Activated naive CD4-positive, alpha-beta T cell treated with anti-CD3 and anti-CD28 coated beads, Interleukin-2, amount 50 U/mL, for 24 hours (primary cell): ENCODE measurements around the gene TBC1D22A.

Experiments
- H3K27ac Mint-ChIP-seq: one replicate; pipeline ENCODE4 v1.8.0; 2021; ENCODE audit warnings: mild to moderate bottlenecking, mixed read lengths
- H3K27me3 Mint-ChIP-seq: one replicate; pipeline ENCODE4 v1.8.0; 2021; ENCODE audit warnings: mixed read lengths
- H3K36me3 Mint-ChIP-seq: one replicate; pipeline ENCODE4 v1.8.0; 2021; ENCODE audit warnings: mixed read lengths
- H3K4me1 Mint-ChIP-seq: one replicate; pipeline ENCODE4 v1.8.0; 2021; ENCODE audit warnings: mixed read lengths
- H3K4me3 Mint-ChIP-seq: one replicate; pipeline ENCODE4 v1.8.0; 2021; ENCODE audit warnings: mild to moderate bottlenecking, mixed read lengths
- H3K9me3 Mint-ChIP-seq: one replicate; pipeline ENCODE4 v1.8.0; 2021; ENCODE audit warnings: mixed read lengths

TBC1D22A gene

DNA sequence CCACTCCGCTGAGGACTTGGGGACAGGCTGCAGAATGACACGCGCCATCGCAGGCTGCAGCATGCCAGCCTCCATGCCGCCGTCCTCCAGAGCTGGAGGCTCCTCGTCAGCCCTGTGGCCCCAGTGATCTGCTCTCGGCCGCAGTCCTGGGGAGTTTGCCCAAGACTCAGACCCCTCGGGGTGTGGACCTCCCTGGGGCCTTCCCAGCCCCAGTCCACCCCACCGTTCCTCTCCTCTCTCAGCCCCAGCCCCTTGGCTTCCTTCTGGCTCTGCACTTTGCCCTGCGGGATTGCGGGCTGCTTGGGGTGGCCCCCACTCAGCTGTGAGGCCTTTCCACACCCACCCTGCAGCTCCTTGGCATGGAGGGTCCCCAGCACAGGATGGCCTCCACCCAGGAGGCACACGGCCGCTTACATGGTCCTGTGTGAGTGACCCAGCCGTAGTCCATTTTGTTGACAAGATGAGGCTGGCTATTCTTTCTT, 414.9 kb downstream of the TBC1D22A start:
- no peak overlapping the region for H3K27ac Mint-ChIP-seq
- H3K4me3 Mint-ChIP-seq: no peak overlapping the region
- H3K9me3 Mint-ChIP-seq: peaks cover 12% of the 10 kb centered on the region
- H3K4me1 Mint-ChIP-seq: no peaks in the 10 kb centered on the region
- H3K27me3 Mint-ChIP-seq: no peaks in the 10 kb centered on the region
- H3K36me3 Mint-ChIP-seq: peaks cover 27% of the 10 kb centered on the region

DNA sequence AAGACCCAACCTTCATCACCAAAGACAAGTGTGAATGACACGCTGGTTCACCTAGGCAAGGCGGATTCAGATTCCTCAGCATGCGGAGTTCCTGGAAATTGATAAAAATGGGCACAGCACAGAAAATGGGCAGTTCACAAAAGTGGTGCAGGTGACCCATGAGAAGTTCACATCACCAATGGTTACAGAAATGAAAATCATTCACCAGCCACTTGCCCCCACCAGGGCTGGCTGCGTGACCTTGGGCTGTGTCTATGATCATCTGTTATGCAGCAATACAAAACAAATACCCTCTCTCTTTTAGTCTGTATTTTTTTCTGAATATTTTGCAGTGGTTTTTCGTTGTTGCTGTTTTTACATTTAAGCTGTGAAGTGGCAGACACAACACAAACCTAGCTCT, 415.9 kb downstream of the TBC1D22A start:
- Mint-ChIP-seq H3K27me3 (no peaks in the 10 kb centered on the region), H3K27ac (no peak overlapping the region), H3K36me3 (peaks cover 26% of the 10 kb centered on the region), H3K4me1 (no peaks in the 10 kb centered on the region), H3K4me3 (no peak overlapping the region), H3K9me3 (peaks cover 16% of the 10 kb centered on the region)

DNA sequence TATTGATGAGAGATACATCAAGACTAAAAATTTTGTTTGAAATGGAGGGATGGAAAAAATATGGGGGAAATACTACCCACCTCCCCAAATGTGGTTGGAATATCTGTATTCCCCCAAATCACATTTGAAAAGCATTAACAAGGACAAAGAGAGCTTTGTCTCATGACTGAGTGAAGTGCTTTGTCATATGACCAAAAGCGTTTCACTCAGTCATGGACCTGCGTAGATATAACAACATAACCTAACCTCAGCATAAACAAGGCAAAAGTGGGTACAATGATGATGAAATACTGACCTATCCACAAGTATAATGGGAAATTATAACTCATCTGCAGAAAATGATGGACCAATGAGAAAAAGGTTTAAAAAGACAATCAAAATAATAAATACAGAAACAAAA, 418.3 kb downstream of the TBC1D22A start:
- H3K4me3 Mint-ChIP-seq: no peak overlapping the region

DNA sequence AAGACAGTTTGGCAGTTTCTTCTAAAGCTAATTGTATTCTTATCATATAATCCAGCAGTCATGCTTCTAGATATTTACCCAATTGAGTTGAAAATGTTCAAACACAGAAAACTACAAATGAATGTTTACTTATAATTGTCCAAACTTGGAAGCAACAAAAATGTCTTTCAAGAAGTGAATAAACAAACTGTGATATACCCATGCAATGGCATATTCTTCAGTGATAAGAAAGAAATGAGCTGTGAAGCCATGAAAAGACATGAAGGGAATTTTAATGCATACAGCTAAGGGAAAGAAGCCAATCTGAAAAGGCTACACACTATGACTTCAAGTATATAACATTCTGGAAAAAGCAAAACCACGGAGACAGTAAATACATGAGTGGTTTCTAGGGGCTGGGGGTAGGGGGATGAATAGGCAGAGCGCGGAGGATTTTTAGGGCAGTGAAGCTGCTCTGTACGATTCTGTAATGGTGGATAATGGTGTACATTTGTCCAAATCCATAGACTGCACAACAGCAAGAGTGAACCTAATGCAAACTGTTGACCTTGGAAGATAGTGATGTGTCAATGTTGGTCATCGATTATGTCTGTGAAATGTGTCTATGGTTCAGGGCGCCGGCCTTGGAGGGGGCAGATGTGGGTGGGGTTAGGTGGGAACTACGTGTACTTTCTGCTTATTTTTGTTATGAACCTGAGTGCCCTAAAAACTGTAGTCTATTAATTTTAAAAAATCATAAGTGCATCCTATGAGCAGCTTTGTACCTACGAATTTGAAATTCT, 424.9 kb downstream of the TBC1D22A start:
- peaks cover 2% of the 10 kb centered on the region for H3K36me3 Mint-ChIP-seq
- H3K27me3 Mint-ChIP-seq: no peaks in the 10 kb centered on the region
- H3K4me1 Mint-ChIP-seq: no peaks in the 10 kb centered on the region
- H3K9me3 Mint-ChIP-seq: peaks cover 31% of the 10 kb centered on the region
- no peak overlapping the region for H3K4me3 Mint-ChIP-seq
- H3K27ac Mint-ChIP-seq: no peak overlapping the region

More for the DNA sequence above, 418.3 kb downstream of the TBC1D22A start:
- no peaks in the 10 kb centered on the region for H3K4me1 Mint-ChIP-seq
- peaks cover 36% of the 10 kb centered on the region for H3K9me3 Mint-ChIP-seq
- no peaks in the 10 kb centered on the region for H3K27me3 Mint-ChIP-seq
- no peak overlapping the region for H3K27ac Mint-ChIP-seq
- H3K36me3 Mint-ChIP-seq: peaks cover 17% of the 10 kb centered on the region

DNA sequence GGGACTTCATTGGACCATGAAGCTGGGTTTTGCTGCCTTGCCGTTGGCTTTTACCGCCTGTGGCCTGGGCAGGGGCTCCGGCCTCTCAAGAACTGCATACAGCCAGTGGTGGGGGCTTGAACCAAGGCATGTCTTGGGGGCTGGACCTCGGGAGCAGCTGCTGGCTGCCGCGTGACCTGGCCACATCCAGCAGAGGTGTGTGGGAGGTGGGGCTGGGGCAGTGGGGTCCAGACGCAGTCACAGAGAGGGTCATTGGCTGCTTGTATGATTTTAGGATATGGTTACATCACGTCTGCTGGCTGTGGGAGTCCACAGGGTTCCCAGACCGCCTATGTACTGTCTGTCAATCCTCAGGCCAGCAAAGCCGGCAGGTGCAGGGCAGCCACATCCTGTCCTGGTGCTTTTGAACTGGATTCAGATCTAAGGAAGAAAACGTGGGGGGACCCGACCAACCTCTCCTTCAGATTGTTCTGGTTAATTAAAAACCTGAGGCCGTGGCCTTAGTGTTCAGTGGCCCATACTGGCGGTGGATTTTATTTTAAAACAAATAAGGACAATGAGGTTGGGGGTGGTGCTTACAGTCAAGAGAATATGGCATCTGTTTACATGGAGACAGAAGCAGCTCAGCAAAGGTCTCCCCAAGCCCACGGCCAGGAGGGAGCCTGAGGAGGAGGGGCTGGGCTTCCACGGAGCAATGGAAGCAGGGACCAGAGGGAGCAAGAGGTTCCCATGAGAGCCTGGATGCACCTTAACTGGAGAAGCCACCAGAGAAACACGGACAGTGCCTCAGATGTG, 426.0 kb downstream of the TBC1D22A start:
- Mint-ChIP-seq H3K27me3 (no peaks in the 10 kb centered on the region), H3K4me3 (no peak overlapping the region), H3K9me3 (peaks cover 26% of the 10 kb centered on the region), H3K4me1 (no peaks in the 10 kb centered on the region), H3K27ac (no peak overlapping the region), H3K36me3 (peaks cover 2% of the 10 kb centered on the region)

DNA sequence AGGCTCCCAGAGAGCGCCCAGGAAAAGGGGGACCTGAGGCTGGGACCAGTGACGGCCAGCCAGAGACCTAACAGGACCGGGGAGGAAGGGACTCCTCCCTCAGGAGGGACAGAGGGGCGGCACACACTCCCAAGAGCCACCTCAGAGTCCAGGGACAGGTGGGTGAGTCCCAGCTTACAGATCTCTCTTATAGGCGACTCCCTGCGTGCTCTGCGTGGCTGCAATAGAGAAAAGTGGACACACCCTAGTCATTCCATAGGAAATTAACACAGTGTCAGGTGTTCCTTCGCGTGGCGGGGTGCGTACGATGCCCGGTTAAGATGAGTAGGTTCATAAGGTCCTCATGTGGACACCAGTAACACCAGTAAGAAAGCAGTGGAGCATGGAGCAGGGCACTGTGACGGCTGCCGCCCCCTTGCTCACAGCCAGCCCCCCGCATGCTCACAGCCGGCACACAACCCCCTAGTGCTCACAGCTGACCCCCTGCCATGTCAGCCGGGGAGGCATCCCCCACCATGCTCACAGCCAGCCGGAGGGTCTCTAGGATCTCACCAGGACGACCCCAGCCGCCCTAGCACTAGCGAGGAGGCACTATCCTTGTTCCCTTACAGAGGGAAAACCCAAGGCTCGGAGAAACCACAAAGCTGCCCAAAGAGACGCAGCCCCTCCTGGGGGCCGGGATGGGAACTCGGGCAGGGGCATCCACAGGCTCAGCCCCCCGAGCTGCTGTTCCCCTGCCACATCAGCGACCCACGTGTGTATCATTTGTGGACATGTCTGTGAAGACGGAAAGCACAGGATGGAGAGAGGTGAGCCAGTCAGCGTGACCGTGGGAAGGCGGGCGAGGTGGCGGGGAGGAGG, 426.8 kb downstream of the TBC1D22A start:
- Mint-ChIP-seq H3K4me1 (no peaks in the 10 kb centered on the region), H3K27ac (no peak overlapping the region), H3K36me3 (peaks cover 2% of the 10 kb centered on the region), H3K9me3 (peaks cover 22% of the 10 kb centered on the region), H3K27me3 (no peaks in the 10 kb centered on the region), H3K4me3 (no peak overlapping the region)

DNA sequence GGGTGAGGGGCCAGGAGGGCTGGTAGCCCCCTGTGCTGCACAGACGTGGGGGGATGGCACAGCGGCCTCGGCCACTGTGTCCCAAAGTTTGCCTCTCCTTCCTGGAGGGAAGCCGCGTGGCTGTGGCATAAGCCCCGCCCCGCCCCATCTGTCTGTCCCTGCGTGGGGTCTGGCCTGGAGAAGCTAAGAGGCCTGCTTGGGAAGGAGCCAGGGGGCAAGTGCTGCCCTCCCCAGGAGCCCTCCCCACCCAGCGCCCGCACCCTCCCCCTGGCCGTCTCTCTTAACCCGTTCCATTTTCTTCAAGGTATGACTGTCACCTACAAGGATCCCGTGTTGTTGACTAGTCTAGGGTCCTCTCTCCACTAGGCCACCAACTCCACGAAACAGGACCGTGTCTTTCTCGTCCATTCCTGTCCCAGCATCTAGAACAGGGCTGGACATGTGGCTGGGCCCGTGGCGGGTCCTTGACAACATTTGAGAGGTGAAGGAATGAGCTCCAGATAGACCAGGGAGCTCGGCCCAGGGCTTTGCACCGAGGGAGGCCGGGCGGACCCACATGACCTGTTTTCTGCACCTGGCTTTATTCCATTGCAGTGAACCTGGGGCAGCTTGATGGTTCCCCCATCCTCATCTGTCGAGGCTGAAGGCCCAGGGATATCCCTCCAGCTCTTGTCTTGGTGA, 428.0 kb downstream of the TBC1D22A start:
- H3K4me1 Mint-ChIP-seq: no peaks in the 10 kb centered on the region
- peaks cover 10% of the 10 kb centered on the region for H3K9me3 Mint-ChIP-seq
- peaks cover 2% of the 10 kb centered on the region for H3K36me3 Mint-ChIP-seq
- no peak overlapping the region for H3K4me3 Mint-ChIP-seq
- no peak overlapping the region for H3K27ac Mint-ChIP-seq
- H3K27me3 Mint-ChIP-seq: no peaks in the 10 kb centered on the region

DNA sequence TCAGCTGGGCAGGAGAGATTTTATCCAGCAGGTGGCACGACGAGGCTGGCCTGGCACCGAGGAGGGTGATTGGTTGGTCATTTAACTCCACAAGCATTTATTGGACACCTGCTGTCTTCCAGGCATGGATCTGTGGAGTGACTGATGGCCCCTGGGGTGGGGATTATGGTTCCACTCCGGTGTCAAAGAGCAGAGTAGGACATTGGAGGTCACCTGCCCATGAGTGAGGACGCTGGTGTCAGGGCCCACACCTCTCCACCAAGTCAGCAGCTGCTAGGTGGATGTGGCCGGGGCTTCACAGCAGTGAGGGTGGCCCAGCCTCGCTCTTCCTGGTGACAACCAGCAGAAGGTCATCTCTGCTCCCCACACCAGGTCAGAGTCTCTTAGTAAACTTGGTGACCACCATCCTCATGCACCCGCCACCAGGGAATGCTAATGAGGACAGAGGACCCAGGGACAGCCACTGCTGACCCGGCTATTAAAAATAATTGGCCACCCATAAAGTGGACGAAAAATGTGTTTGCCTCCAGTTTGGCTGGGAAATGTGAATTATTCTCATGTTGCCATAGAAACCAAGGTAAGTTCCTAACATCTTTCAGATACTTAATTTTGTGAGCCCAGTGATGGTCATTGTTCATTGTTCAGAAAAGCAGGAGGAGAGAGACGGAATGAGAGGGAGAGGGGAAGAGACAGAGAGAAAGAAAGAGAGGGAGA, 428.7 kb downstream of the TBC1D22A start:
- H3K4me3 Mint-ChIP-seq: no peak overlapping the region
- H3K27me3 Mint-ChIP-seq: no peaks in the 10 kb centered on the region
- H3K36me3 Mint-ChIP-seq: no peaks in the 10 kb centered on the region
- H3K9me3 Mint-ChIP-seq: peaks cover 3% of the 10 kb centered on the region
- no peaks in the 10 kb centered on the region for H3K4me1 Mint-ChIP-seq
- H3K27ac Mint-ChIP-seq: no peak overlapping the region

DNA sequence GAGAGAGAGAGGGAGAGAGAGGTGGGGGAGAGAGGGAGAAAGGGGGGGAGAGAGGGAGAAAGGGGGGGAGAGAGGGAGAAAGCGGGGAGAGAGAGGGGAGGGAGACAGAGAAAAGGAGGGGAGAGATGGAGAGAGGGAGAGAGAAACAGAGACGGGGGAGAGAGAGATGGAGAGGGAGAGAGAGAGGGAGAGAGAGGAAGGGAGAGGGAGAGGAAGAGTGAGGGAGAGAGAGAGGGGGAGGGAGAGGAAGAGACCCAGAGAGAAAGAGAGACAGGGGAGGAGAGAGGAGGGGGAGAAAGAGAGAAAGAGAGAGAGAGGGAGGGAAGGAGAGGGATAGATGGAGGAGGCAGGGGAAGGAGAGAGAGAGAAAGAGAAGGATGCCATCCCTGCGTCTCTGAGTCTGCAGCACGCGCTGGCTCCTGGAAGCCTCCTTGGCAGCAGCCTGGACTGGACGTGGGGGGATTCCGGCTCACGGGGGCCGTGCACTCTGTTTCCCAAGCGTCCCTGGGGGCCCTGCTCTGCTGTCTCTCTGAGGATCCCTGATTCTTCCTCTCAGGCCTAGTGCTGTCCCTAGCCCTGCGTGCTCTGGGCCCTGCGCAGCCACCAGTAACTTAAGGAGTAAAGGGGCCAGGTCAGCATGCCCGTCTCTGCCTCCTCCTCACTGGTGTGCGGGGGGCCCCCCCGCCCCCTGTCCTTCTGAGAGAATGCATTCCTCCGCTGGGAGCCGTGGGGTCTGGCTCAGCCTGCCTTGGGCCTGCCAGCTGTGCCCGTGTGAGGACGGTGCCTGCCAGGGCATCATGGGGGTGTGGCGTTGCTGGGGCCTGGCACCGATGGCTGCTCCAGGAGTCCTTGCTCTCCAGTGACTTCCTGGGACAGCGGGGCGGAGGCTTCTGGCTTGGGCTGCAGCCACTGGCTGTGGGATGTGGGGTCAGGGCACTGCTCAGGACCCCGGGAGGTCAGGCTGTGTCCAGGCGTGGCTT, 429.5 kb downstream of the TBC1D22A start:
- Mint-ChIP-seq H3K4me3 (no peak overlapping the region), H3K9me3 (no peaks in the 10 kb centered on the region), H3K4me1 (no peaks in the 10 kb centered on the region), H3K27ac (no peak overlapping the region), H3K36me3 (no peaks in the 10 kb centered on the region), H3K27me3 (no peaks in the 10 kb centered on the region)

DNA sequence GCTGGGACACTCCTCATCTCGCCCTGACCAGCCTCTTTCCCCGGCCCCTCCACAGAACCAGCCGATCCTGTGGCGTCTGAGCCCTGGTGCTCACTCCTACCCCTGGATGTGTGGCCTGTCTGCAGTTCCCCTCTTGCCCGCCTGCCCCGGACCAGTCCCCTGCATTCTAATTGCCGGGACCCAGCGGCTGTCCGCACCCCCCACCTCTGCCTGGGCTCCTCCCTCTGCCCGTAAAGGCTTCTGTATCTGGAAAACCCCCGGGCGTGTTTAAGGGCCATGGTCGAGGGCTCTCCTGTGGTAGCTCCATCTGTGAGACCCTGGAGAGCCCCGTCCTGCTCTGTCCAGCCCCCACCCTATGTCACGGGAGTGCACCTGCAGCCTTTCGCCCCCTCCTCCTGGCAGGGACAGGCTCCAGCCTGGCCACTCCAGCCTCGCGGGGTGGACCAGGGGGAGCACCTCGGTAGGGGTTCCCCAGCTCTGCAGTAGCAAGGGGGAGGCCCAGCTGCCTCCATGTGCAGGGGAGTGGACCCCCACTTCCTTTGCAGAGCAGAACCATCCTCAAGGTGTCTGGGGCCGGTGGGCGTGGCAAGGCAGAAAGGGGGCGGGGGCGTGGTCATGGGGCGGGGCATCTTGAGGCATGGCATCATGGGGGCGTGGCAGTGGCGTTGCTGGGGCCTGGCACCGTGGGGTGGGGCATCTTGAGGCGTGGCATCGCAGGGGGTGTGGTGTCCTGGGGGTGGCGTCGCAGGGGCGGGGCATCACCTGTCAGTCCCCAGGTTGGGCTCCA, 430.4 kb downstream of the TBC1D22A start:
- H3K27me3 Mint-ChIP-seq: no peaks in the 10 kb centered on the region
- no peaks in the 10 kb centered on the region for H3K4me1 Mint-ChIP-seq
- no peak overlapping the region for H3K27ac Mint-ChIP-seq
- no peak overlapping the region for H3K4me3 Mint-ChIP-seq
- no peaks in the 10 kb centered on the region for H3K36me3 Mint-ChIP-seq
- no peaks in the 10 kb centered on the region for H3K9me3 Mint-ChIP-seq

DNA sequence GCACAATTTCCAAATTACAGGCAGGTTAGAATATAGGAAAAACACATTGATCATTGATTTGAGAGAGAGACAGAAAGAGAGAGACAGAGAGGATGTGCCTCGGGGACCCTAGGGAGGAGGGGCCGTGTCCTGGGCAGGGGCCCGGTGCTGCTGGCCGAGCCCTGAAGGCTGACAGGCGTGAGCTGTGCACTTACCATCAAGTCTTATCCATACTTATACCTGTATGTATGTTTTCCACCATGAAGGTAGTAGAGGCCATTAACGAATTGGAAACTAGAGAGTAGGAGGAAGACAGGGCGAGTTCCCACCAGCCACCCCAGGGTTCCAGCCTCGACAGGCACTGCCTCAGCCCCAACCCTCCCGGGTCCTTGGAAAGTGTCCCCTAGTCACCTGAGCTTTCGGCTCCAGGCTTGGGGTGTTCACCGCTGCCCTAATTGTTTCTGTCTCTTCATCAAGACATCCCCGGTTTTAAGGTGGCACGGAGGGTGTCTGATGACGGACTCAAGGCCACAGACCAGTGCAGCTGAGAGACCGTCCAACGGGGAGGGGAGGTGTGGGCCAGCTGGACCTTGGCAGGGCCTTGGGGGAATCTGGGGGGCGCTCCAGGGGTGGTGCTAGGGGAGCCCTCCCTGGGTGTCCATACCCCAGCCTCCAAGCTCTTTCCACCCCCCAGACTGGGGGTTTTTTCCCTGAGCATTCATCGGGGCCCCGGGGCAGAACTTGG, 431.3 kb downstream of the TBC1D22A start:
- no peaks in the 10 kb centered on the region for H3K27me3 Mint-ChIP-seq
- H3K36me3 Mint-ChIP-seq: no peaks in the 10 kb centered on the region

DNA sequence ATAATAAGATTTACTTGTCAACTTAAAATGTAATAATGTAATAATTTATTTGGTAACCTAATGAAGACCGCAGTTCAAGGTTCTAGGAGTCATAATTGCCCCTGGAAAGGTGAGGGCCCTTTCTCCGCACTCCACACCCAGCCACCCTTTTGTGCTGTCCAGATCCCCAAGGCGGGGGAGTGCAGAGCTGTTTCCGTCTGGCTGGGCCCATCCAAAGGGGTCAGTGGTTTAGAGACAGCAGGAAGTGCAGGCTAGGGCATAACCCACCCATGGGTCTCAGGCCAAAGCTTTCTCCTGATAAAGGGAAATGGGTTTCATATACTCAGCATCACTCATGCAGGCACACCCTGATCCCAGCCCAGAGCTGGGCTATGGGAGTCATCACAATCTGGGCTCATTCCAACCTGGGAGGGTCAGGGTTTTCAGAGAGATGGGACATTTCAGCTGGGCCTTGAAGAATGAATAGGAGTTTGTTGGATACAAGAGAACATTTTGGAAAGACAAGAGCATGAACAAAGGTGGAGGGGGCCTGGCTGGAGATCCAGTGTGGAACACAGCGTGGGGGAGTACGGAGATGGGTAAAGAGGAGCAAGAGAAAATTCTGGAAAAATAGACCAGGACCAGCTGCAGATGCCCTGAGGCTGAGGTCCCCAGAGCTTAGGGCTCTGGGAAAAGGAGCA, 432.2 kb downstream of the TBC1D22A start:
- Mint-ChIP-seq H3K27ac (no peak overlapping the region), H3K4me3 (no peak overlapping the region)

More for the DNA sequence above, 431.3 kb downstream of the TBC1D22A start:
- Mint-ChIP-seq H3K4me1 (no peaks in the 10 kb centered on the region), H3K27ac (no peak overlapping the region), H3K4me3 (no peak overlapping the region), H3K9me3 (no peaks in the 10 kb centered on the region)

More for the DNA sequence above, 432.2 kb downstream of the TBC1D22A start:
- Mint-ChIP-seq H3K27me3 (no peaks in the 10 kb centered on the region), H3K36me3 (no peaks in the 10 kb centered on the region), H3K9me3 (no peaks in the 10 kb centered on the region), H3K4me1 (no peaks in the 10 kb centered on the region)
